Activated T-cell treated with anti-CD3 and anti-CD28 coated beads, Interleukin-2, amount 50 U/mL, for 1 hour (primary cell): Measurements from ENCODE around the gene SLC29A3.
A peak's percentile ranks its signal among the peaks of the same experiment; 100 is the strongest.
"Not testable (repeated sequence)": the region's sequence is repeated elsewhere in the genome, so short reads cannot be mapped to it uniquely, and the experiment has no call there.

Experiments used
- DNase-seq: peaks from one replicate; pipeline ENCODE4 v3.0.0-alpha.2; 2020

Gene SLC29A3

DNA sequence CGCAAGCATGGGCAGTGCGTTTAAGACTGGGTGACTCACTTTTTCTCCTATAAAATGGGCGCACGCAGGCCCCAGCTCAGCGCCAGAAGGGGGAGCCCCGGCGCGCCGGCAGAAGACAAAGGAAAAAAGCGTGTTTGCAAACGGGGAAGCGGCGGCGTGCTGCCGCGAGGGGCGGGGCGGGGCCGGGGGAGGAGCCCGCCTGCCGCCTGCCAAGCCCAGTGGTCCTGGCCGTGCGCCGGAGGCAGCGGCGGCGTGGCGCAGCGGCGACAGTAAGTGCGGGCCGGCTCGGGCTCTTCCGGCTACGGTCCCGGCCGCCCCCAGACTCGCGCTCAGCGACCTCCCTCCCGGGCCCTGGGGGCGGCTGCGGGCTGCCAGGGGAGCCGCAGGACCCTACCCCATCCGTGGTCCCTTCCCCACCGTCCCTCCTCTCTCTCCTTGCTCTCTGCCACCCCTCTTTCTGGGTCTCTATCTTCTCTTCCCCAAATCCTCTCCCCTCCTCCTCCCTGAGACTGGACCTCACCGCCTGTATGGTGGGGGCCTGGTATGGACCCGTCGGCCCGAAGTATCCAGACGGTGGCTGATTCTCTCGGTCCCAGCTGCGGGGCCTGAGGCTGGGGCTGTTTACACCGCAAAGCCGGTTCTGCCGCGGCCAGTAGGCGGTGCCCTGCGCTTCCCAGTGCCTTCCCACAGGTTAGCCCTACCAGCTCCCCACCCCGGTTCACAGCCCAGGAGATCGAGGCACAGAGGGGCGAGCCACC, at the start of gene SLC29A3:
TSS of gene SLC29A3 (plus strand) at position 218 of the 758 bp plus-strand sequence. CDS start at position 269, 51 bp downstream.
- peak; percentile 82 for DNase-seq

DNA sequence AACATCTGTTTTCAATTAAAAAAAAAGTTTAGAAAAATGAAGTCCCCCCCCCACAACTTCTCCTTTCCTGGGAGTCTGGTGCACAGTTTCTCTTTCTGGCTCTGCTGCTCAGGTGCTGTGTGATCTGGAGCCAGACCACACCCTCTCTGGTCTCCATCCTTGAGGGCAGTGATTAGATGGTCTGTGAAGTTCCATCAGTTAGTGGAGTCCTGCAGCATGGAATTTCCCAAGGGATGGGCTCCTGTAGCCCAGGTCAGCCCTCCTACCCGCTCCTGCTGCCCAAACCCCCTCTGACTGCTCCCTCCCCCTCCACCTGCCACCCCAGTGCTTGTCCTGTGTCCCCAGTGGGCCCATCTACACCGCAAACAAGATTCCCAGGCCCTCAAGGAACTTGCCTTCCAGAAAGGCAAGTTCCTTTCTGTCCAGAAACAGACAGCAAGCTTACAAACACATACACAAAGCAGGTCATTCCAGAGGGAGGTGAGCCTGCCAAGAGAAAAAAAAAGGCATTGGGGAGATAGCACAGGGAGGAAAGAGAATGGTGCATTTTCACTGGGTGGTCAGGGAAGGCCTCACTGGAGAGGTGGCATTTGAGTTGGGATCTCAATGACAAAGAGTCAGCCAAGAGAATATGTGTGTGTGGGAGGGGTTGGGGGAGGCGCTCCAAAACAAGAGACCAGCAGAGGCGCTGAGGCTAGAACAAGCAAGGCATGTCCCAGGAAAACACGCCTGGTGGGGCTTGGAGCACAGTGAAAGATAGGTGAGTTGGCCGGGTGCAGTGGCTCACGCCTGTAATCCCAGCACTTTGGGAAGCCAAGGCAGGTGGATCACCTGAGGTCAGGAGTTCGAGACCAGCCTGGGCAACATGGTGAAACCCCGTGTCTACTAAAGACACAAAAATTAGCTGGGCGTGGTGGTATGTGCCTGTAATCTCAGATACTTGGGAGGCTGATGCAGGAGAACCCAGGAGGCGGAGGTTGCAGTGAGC, 49.5 kb upstream of the SLC29A3 start:
- DNase-seq: no peak

DNA sequence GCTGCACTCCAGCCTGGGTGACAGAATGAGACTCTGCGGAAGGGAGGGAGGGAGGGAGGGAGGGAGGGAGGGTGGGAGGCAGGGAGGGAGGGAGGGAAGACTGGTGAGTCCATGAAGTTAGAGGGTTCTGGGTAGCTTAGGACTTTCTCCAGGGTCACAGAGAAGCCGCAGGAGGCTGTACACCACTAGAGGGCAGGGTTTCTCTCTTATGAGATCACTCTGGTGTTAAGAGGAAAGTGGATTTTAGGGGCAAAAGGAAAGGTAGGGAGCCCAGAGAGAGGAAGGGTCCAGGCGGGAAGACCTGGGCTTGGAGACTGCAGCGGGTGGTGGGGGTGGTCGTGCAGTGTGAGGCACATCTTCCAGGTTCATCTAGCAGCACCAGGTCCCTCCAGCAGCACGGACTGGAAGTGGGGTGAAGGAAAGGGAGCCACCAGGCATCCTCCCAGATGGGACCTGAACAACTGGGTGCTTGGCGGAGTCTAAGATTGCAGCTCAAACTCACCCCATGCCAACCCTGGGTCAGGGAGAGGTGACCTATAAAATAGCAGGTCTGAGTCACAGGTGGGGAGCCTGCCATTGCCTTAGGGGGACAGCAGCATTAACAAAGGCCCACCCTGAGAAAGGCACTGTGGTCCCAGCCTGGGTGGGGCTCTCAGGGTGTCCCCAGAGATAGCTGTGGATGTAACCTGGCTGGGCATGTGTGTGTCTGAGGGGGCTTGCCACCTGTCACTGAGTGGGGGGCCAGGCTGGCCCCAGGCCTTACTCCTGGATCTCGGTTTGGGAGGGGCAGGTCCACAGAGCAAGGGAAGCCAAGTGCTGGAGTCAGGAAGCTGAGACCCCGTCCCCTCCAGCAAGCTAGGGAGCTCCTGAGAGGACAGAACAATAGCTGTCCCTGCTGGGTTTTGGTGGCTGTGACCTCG, 48.5 kb upstream of the SLC29A3 start:
- DNase-seq: no peak

DNA sequence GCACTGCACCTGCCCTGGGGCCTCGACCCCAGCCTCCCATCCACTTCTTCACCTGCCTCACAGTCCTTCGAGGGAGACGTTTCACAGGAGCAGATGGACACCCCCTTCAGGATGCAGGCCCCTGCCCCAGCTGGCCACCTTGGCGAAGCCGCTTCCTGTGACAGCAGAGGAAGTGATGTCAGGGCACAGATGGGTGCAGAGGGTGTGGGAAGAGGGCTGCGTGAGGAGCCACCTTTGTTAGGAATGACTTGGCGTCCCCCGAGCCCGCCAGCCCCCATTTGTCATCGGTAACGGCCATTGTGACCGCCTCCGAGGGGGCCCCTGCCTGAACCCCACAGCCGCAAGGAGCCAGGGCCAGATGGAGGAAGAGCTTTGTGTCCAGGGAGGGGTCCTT, 47.4 kb upstream of the SLC29A3 start:
- no peak for DNase-seq

DNA sequence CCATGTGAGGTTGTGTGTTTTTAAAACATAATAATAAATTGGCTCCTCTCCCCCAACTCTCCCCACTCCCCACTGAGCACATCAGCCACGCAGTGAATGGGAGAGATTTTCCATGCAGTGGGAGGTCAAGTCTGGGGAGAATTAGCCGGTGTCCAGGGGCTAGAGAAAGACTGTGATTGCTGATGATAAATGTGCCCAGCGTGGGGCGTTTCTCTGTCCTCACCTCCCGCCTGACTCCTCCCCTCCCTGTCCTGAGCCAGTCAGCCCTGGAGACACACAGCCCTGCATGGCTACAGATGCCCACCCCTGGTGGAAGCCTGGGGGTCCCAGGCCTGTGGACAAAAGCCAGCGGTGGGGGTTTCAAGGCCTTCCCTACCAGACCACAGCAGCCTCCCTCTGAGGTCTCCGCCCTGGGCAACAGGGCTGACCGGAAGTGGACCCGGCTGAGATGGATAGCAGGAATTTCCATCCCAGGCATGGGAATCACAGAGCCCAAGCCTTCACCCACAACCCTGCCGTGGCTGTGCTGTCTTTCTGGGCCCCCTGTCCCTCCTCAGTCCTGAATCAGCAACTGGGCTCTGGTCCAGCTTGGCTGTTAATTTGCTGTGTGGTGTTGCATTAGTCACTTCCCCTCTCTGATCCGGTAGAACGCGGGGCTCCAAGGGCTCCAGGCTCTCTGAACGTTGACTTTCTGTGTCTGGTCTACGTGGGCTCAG, 46.8 kb upstream of the SLC29A3 start:
- DNase-seq: no peak

DNA sequence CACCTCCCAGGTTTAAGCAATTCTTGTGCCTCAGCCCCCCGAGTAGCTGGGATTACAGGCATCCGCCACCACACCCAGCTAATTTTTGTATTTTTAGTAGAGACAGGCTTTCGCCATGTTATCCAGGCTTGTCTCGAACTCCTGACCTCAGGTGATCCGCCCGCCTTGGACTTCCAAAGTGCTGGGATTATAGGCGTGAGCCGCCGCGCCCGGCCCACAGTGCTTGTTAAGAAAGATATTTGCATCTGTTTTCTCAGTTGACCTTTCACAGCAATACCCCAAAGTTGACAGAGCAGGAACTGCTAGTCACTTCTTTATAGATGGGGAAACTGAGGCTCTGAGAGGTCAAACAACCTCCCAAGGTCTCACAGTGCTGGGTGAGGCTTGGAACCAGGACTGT, 46.1 kb upstream of the SLC29A3 start:
- not testable (repeated sequence) for DNase-seq

DNA sequence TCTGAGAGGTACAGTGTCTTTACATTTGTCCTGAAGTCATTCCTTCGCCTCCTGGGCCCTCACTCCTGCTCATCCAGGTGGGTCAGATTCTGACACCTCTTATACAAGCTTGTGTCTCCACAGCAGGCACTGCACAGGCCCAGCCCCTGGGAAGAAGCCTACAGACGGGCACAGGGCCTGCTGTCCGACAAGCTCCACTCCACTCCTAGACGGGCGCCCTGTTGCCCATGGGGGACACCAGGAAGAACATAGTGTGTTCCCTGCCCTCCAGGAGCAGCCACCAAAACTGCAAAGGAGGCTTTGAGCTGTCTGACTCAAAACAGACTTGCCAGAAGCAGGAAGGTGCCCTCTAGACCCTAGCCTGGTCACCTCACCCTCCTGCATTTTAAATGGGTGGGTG, 45.6 kb upstream of the SLC29A3 start:
- DNase-seq: no peak

DNA sequence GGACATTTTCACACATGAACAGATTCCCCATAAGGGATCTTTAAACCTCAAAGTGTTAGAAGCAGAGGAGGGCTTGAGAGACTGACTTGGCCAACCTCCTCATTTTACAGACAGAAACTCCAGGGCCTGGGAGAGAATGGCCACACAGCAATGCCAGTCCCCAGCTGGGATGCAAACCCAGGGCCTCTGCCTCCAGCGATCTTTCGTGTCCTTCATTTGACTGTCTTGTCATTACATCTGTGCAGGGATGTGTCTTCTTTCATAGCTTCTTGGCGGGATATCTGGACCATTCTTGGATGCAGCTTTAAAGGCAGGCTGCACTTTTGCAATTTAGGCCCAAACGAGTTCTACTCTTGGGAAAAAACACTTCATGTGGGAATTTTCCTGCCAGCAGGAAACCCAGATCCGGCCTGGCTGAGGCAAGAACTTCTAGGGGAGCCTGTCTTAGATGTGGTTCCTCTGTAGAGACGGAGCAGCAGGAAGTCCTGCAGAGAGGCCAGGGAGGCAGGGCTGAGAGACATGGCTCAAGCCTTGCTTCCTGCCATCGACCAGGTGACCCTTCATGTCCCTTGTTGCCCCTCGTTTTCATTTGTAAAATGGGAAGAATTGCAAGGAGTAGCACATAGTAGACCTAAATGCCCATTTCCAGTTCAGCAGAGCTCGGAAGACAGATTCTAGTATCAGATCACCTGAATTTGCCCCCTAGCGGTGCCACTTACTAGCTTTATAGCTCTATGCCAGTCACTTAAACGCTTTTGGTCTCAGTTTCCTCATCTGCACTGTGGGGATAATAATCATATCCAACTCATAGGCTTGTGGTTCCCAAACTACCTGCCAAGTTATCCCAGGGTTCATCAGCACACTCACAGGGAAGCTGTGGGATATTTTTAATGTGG, 43.9 kb upstream of the SLC29A3 start:
- DNase-seq: no peak

DNA sequence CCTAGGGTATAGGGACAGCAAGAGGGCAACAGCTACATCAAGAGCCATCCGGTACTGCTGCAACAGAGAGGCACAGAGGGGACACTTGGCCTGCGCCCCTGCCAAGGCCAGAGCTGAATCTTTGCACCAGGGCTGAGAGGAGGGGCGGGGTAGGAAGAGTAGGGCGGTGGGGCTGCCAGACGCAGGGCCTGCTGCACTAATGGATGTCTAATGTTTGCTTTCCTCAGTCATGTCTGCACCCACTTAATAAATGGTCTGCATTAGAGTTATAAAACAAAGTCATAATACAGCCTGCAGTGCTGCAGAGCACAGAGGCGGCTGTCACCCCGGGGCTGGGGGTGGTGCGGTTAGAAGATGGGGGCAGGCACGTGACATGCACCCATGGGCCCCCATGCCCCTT, 42.2 kb upstream of the SLC29A3 start:
- DNase-seq: no peak

DNA sequence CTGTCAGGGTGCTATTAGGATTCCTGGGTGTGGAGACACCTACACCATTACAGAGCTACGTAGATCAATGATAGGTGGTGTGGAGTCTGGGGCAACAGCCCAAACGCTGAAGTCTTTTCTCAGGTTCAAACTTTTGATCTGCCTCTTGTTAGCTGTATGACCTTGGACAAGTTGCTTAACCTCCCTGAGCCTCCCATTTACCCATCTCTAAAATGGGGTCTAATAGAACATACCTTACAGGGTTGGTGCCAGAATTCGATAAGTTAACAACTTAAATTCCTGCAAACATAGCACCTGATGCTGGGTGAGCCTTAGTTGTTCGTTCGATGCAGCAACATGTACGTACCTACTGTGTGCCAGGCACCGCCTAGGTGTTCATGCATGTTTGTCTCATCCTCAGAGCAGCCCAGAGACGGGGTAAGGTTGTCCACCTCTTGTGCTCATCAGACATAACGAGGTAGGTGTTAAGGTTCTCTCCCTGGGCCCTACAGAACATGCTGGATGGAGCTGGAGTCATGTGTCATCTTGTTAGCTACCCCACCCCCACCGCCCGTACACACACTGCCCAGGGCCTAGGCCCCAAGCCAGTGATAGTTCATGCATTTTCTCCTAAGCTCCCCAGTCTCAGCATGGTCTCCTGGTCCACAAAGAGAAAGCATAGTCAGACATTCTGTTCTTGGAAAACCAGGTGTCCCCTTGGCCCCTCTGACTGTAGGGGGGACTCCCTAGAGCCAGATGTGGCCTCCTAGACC, 41.0 kb upstream of the SLC29A3 start:
- DNase-seq: no peak

DNA sequence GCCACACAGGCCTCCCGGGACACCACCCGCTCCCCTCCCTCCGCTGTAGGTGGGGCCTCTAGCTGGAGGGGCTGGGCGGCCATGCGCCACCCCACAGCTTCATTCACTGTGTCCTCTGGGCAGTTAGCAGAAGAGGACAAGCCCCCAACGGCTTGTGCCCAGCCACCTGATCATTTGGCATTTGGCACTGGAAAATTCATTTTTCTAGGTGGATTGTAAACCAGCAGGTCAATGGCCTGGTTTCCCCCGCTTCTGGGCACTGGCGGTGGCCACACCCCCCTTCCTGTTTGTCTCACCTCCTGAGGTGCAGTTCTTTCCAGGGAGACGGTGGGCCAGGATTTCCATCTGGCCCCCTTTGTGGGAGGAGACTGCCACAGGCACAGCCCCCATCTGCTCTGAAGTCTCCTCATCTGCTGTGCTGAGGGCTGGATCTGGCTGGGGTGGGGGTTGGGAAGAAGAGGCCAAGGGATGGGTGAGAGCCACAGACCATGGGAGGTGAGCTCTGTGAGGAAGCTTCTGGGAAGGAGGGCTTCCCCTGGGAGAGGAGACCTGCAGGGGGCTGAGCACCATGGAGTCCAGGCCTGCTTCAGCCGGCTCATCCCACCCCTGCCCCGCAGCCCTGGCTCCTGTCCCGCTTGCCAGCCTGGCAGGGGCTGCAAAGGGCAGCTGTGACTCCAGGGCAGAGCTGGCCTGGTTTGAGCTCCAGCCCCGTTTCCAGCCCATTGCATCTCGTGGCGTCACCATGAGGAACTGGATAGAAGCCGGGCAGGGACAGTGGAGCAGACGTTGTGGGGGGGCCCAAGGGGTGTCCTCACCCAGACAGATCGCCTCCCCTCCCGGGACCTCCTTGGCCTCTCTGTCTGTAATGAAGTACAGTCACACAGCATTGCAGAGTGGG, 40.1 kb upstream of the SLC29A3 start:
- no peak for DNase-seq

DNA sequence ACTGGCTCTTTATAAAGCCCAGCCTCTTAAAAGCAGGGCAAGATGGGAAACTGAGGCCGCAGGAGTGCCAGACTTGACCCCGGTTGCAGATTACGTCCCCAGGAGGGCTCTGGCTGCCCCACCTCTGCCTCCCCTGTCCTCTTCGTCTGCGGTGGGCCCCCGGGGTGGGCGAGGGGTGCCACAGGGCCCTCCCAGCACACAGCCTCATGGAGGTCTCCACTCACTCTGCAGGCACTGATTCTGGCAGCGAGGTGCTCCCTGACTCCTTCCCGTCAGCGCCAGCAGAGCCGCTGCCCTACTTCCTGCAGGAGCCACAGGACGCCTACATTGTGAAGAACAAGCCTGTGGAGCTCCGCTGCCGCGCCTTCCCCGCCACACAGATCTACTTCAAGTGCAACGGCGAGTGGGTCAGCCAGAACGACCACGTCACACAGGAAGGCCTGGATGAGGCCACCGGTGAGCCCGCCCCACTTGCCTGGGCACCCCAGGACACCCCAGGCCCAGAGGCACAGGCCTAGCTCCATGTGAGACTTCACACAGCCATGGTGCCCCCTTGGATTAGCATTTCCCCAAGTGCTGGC, 39.4 kb upstream of the SLC29A3 start:
- DNase-seq: no peak

DNA sequence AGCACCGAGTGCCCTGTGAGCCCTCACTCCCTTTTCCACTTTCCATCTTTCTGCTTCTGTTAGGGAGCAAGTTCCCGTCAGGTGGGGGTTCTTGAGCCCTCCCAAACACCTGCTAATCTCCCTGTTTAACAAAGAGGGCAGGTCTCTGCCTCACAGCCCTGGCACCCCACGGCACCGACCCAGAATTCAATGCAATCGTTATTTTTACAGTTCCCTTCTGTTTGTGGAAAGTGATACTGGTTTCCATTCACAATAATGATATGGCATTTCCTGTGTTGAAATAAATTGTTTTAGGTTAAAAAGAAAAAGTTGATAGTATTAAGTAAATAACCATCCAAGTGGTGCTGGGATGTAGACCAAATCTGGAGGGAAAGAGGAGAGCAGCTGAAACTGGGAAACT, 38.8 kb upstream of the SLC29A3 start:
- no peak for DNase-seq

DNA sequence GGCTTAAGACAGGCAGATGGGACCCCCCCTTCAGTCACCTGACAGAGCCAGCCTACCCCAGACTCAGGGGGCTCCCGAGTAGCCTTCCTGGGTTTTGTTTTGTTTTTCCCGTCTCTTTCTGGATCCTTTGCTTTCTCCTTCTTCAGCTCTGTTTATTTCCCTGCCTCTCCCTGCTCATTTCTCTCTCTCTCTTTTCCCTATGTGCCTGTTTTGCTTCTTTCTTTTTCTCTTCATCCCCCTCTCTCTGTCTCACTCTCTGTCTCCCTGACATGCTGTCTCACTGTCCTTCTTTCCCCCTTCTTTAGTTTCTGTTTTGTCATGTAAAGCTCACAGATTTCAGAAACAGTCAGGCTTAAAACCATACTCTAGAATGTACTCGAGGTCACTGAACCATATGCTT, 38.2 kb upstream of the SLC29A3 start:
- DNase-seq: no peak

DNA sequence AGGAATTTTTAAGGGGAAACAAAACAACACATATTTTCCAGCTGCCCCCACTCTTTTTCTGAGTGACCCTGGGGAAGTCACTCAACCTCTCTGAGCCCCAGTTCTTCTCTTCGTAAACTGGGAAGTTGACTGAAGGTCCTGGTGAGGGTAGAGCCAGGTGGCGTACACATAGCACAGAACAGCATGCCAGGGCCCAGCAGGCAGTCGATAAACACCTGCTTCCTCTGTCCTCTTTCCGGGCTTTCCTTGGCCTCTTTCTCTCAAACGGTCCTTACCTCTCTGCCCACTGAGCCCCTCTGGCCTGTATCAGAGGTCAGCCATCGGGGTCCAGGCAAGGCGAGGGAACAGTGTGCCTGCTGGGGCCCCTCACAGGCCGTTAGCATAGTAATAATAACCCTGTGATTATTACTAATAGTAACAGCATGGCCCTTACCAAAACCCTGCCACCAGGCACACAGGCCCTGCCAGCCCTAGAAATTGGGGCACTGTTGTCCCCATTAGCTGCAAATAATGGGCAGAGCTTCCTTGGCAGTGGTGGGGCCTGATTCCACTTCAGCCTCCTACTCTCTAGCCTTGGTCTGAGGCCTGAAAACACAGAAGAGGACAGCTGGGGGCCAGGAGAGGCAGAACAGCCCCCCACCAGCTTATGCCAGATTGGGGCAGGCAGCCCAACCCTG, 37.3 kb upstream of the SLC29A3 start:
- no peak for DNase-seq

DNA sequence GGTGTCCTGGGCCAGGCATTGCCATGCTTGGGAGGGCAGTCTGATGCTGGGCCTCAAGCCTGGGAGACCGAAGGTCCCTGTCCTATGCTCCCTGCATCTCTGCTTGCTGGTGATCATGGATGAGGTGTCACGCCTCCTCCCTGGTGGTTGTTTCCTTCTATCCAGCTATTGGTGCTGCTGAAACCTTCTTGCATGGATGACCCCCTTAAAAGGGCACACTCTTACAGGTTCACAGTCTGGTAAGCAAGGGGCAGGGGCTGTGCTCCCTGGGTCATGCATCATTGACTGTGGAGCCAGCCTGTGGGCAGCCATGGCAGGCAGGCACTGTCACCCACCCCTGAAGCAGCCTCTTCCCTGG, 36.8 kb upstream of the SLC29A3 start:
- no peak for DNase-seq

DNA sequence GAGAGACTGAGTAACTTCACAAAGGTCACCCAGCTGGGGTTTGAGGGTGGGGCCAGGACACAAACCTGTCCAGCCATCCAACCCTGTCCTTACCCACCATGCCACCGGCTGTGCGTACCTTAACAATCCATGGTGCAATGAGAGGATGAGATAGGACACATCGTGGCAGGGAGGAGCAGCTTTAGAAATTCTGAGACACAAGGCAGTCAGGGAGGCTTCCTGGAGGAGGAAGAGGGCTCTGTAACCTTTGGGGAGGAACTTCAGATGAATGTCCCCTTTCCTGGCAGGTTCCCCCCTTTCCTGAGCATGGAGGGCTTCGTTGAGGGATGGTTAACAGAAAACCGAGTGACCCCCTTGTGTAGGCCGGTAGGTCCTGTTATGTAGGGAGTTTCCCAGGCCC, 35.6 kb upstream of the SLC29A3 start:
- no peak for DNase-seq

DNA sequence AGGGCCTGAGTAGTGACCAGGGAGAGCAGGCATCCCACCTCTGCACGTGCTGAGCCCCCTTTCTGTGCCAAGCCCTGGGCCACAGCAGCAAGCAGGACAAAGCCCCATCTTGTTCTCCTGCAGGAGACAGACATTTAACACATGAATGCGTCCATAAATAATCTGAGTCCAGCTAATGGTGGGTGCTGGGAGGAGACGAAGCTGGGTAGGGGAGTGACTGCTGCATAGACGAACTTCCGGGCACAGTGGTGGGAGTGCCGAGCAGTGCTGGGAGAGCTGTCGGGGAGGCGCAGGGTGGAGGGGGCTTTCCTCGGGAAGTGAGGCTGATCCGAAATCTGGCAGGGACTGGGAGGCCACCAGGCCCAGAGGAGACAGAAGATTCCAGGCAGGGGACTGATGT, 35.2 kb upstream of the SLC29A3 start:
- no peak for DNase-seq
